Stimulated activated naive CD8-positive, alpha-beta T cell treated with anti-CD3 and anti-CD28 coated beads, Interleukin-15, amount 100 ng/mL, for 72 hours (primary cell): ENCODE measurements around the gene GNPTG.

Experiments used
- ATAC-seq: fragments of 150-1000 bp; cut with Tn5 transposase; 2 replicates; pipeline ENCODE4 v1.10.0; 2021; ENCODE audit warnings: mild to moderate bottlenecking, moderate library complexity
- DNase-seq, 2 donors: peaks; one replicate each; pipeline ENCODE4 v3.0.0; 2021 to 2022
- H3K27ac Mint-ChIP-seq, 2 donors: one replicate each; pipeline ENCODE4 v1.8.0; 2022; ENCODE audit warnings: mild to moderate bottlenecking in 2 of 2, mixed read lengths in 2 of 2, moderate library complexity in 2 of 2
- H3K27me3 Mint-ChIP-seq: one replicate; pipeline ENCODE4 v1.8.0; 2022; ENCODE audit warnings: mixed read lengths
- H3K4me1 Mint-ChIP-seq: one replicate; pipeline ENCODE4 v1.8.0; 2022; ENCODE audit warnings: mild to moderate bottlenecking, mixed read lengths
- H3K4me3 Mint-ChIP-seq, 2 donors: one replicate each; pipeline ENCODE4 v1.8.0; 2022; ENCODE audit warnings: mild to moderate bottlenecking in 2 of 2, mixed read lengths in 2 of 2, moderate library complexity in 1 of 2
- H3K9me3 Mint-ChIP-seq, 2 donors: one replicate each; pipeline ENCODE4 v1.8.0; 2022; ENCODE audit warnings: mixed read lengths in 2 of 2

GNPTG gene

GRCh38 chr16:1351582-1352362 is at the start of gene GNPTG, which contains the start of gene TSR3:
GNPTG (plus strand) TSS chr16:1351931; CDS start chr16:1351966, 35 bp downstream.
TSR3 (minus strand) TSS chr16:1351878; CDS start chr16:1351804, 74 bp downstream.
- peaks cover 54% of the 10 kb centered on the region for H3K4me1 Mint-ChIP-seq
- no peaks in the 10 kb centered on the region for H3K27me3 Mint-ChIP-seq
- DNase-seq (peak; percentile 88 to 90), ATAC-seq (peak; percentile 86)
- H3K27ac Mint-ChIP-seq, result peak within 1 kb of the TSS; percentile 46 to 95
- H3K9me3 Mint-ChIP-seq, result no peaks in the 10 kb centered on the region
- peak within 1 kb of the TSS; percentile 86 to 89 for H3K4me3 Mint-ChIP-seq

GRCh38 chr16:1305823-1306222 is 45.9 kb upstream of the GNPTG start:
- Mint-ChIP-seq H3K4me3 (peak overlapping the region in 1 of 2 donors; percentile 37), H3K27ac (peak overlapping the region in 1 of 2 donors; percentile 97), H3K4me1 (peaks cover 60% of the 10 kb centered on the region), H3K27me3 (no peaks in the 10 kb centered on the region), H3K9me3 (no peaks in the 10 kb centered on the region)
- DNase-seq, result no peak
- ATAC-seq, result no peak

- H3K27me3 Mint-ChIP-seq, result no peaks in the 10 kb centered on the region
- no peak for DNase-seq
- no peak for ATAC-seq
- H3K9me3 Mint-ChIP-seq, result no peaks in the 10 kb centered on the region
- peak overlapping the region in 1 of 2 donors; percentile 97 for H3K27ac Mint-ChIP-seq
- peak overlapping the region in 1 of 2 donors; percentile 67 for H3K4me3 Mint-ChIP-seq
- peaks cover 60% of the 10 kb centered on the region for H3K4me1 Mint-ChIP-seq
Measured at GRCh38 chr16:1306334-1306733, 45.4 kb upstream of the GNPTG start.

GRCh38 chr16:1308036-1308976 is 43.4 kb upstream of the GNPTG start:
- ATAC-seq (peak; percentile 24), DNase-seq (no peak)
- Mint-ChIP-seq H3K4me1 (peaks cover 70% of the 10 kb centered on the region), H3K27me3 (no peaks in the 10 kb centered on the region), H3K9me3 (no peaks in the 10 kb centered on the region), H3K4me3 (peak overlapping the region; percentile 89 to 93), H3K27ac (peak overlapping the region; percentile 38 to 47)

GRCh38 chr16:1308977-1309885 is 42.5 kb upstream of the GNPTG start, which contains the start of gene UBE2I:
UBE2I (plus strand) TSS chr16:1309636; CDS start chr16:1314031, 4,395 bp downstream.
- H3K27me3 Mint-ChIP-seq, result no peaks in the 10 kb centered on the region
- ATAC-seq, result peak; percentile 83
- H3K27ac Mint-ChIP-seq, result peak within 1 kb of the TSS; percentile 100
- DNase-seq, result peak; percentile 99 to 100
- peak within 1 kb of the TSS; percentile 95 to 98 for H3K4me3 Mint-ChIP-seq
- no peaks in the 10 kb centered on the region for H3K9me3 Mint-ChIP-seq
- peaks cover 64% of the 10 kb centered on the region for H3K4me1 Mint-ChIP-seq

- Mint-ChIP-seq H3K4me1 (peaks cover 58% of the 10 kb centered on the region), H3K9me3 (no peaks in the 10 kb centered on the region)
- peak; percentile 44 for ATAC-seq
Measured at GRCh38 chr16:1309888-1310831, 41.6 kb upstream of the GNPTG start.

GRCh38 chr16:1310832-1311200 is 40.9 kb upstream of the GNPTG start:
- ATAC-seq, result no peak
- H3K9me3 Mint-ChIP-seq, result no peaks in the 10 kb centered on the region
- H3K27me3 Mint-ChIP-seq, result no peaks in the 10 kb centered on the region
- DNase-seq, result peak in 1 of 2 donors; percentile 30
- peaks cover 51% of the 10 kb centered on the region for H3K4me1 Mint-ChIP-seq
- peak overlapping the region; percentile 95 to 98 for H3K4me3 Mint-ChIP-seq
- peak overlapping the region; percentile 93 to 98 for H3K27ac Mint-ChIP-seq

More at GRCh38 chr16:1309888-1310831, 41.6 kb upstream of the GNPTG start:
- H3K27me3 Mint-ChIP-seq, result no peaks in the 10 kb centered on the region
- DNase-seq, result peak; percentile 60 to 70
- H3K27ac Mint-ChIP-seq, result peak overlapping the region; percentile 93 to 98
- H3K4me3 Mint-ChIP-seq, result peak overlapping the region; percentile 95 to 98

GRCh38 chr16:1311212-1311737 is 40.5 kb upstream of the GNPTG start:
- Mint-ChIP-seq H3K27me3 (no peaks in the 10 kb centered on the region), H3K27ac (peak overlapping the region; percentile 93 to 98)
- DNase-seq, result no peak

GRCh38 chr16:1311738-1312466 is 39.8 kb upstream of the GNPTG start:
- no peaks in the 10 kb centered on the region for H3K9me3 Mint-ChIP-seq
- peaks cover 42% of the 10 kb centered on the region for H3K4me1 Mint-ChIP-seq
- H3K27ac Mint-ChIP-seq, result peak overlapping the region in 1 of 2 donors; percentile 71
- H3K27me3 Mint-ChIP-seq, result no peaks in the 10 kb centered on the region
- no peak for DNase-seq
- ATAC-seq, result no peak
- H3K4me3 Mint-ChIP-seq, result peak overlapping the region; percentile 95 to 98

More at GRCh38 chr16:1311212-1311737, 40.5 kb upstream of the GNPTG start:
- H3K4me3 Mint-ChIP-seq, result peak overlapping the region; percentile 95 to 98
- peaks cover 47% of the 10 kb centered on the region for H3K4me1 Mint-ChIP-seq
- no peak for ATAC-seq
- H3K9me3 Mint-ChIP-seq, result no peaks in the 10 kb centered on the region

GRCh38 chr16:1312467-1312816 is 39.3 kb upstream of the GNPTG start:
- Mint-ChIP-seq H3K4me1 (peaks cover 42% of the 10 kb centered on the region), H3K27ac (peak overlapping the region in 1 of 2 donors; percentile 27), H3K27me3 (no peaks in the 10 kb centered on the region), H3K9me3 (no peaks in the 10 kb centered on the region), H3K4me3 (peak overlapping the region; percentile 35 to 98)
- ATAC-seq (no peak), DNase-seq (no peak)

GRCh38 chr16:1312903-1313302 is 38.8 kb upstream of the GNPTG start:
- no peak overlapping the region for H3K27ac Mint-ChIP-seq
- DNase-seq, result no peak
- peaks cover 42% of the 10 kb centered on the region for H3K4me1 Mint-ChIP-seq
- H3K9me3 Mint-ChIP-seq, result no peaks in the 10 kb centered on the region
- no peak for ATAC-seq
- H3K4me3 Mint-ChIP-seq, result peak overlapping the region in 1 of 2 donors; percentile 35
- no peaks in the 10 kb centered on the region for H3K27me3 Mint-ChIP-seq

GRCh38 chr16:1313721-1314369 is 37.9 kb upstream of the GNPTG start:
- Mint-ChIP-seq H3K4me3 (no peak overlapping the region), H3K9me3 (no peaks in the 10 kb centered on the region), H3K4me1 (peaks cover 47% of the 10 kb centered on the region), H3K27ac (no peak overlapping the region), H3K27me3 (no peaks in the 10 kb centered on the region)
- DNase-seq (no peak), ATAC-seq (no peak)
